Smooth muscle cell (in vitro differentiated cells): ENCODE measurements around the gene CDC42BPA. TPM values are rescaled to one million over a fixed set of nuclear protein-coding genes. Genes with fewer than 3 reads are reported as not detected.

ENCODE experiments used
- DNase-seq: peaks from one replicate; lab custom pipeline; 2025; ENCODE audit not compliant: unreplicated experiment; lab: John Stamatoyannopoulos, UW
- H2AFZ ChIP-seq: fragments of 200-600 bp; sonication (generic); 2 replicates; pipeline ENCODE4 v1.6.0; 2016; ENCODE audit warnings: antibody characterized with exemption, low read depth, mild to moderate bottlenecking
- H3F3A ChIP-seq: fragments of 200-600 bp; sonication (generic); 2 replicates; pipeline ENCODE4 v1.6.0; 2017; ENCODE audit warnings: antibody characterized with exemption, low read depth
- H3K27ac ChIP-seq: fragments of 200-600 bp; sonication (generic); 2 replicates; pipeline ENCODE4 v1.5.1; 2016; ENCODE audit warnings: low read depth, mild to moderate bottlenecking
- H3K27me3 ChIP-seq: fragments of 200-600 bp; sonication (generic); 2 replicates; pipeline ENCODE4 v1.6.1; 2016; ENCODE audit warnings: low read depth, mild to moderate bottlenecking
- H3K36me3 ChIP-seq: fragments of 200-600 bp; sonication (generic); 2 replicates; pipeline ENCODE4 v1.5.1; 2016; ENCODE audit warnings: low read depth
- H3K4me1 ChIP-seq: fragments of 200-600 bp; sonication (generic); 2 replicates; pipeline ENCODE4 v1.5.1; 2016; ENCODE audit warnings: low read depth
- H3K4me2 ChIP-seq: fragments of 200-600 bp; sonication (generic); 2 replicates; pipeline ENCODE4 v1.6.0; 2016; ENCODE audit warnings: mild to moderate bottlenecking
- H3K4me3 ChIP-seq: fragments of 200-600 bp; sonication (generic); 2 replicates; pipeline ENCODE4 v1.5.1; 2016; ENCODE audit warnings: mild to moderate bottlenecking
- H3K79me2 ChIP-seq: fragments of 200-600 bp; sonication (generic); 2 replicates; pipeline ENCODE4 v1.6.0; 2016; ENCODE audit warnings: low read depth, mild to moderate bottlenecking
- H3K9ac ChIP-seq: fragments of 200-600 bp; sonication (generic); 2 replicates; pipeline ENCODE4 v1.6.0; 2016; ENCODE audit warnings: low read depth
- H3K9me3 ChIP-seq: fragments of 200-600 bp; sonication (generic); replicated peaks from 2 replicates; pipeline ENCODE4 v1.5.1; 2016; ENCODE audit warnings: low read depth
- H4K20me1 ChIP-seq: fragments of 200-600 bp; sonication (generic); 2 replicates; pipeline ENCODE4 v1.6.0; 2016; ENCODE audit warnings: low read depth
- CTCF ChIP-seq: fragments of 200-600 bp; sonication (generic); IDR thresholded peaks from 2 replicates; pipeline ENCODE4 v1.5.1; 2017; ENCODE audit warnings: borderline replicate concordance, mild to moderate bottlenecking, antibody characterized with exemption; ENCODE audit not compliant: insufficient read depth, poor library complexity, severe bottlenecking
- WGBS: methylation state at CpG from one replicate; pipeline ENCODE4 v1.1.7; 2016; ENCODE audit warnings: low lambda C conversion rate; 5-methylcytosine and 5-hydroxymethylcytosine counted together
- polyA plus RNA-seq: library from polyadenylated mRNA; unstranded; fragments of >200 nt; fragmentation: Nextera tagmentation; extraction: Ambion mirVana; gene quantifications from 2 replicates; pipeline ENCODE4 v1.2.1, GENCODE V29; 2016
- total RNA-seq: library from RNA; depleted of rRNA; stranded (reverse); fragments of >200 nt; gene quantifications from 2 replicates; pipeline ENCODE4 v1.2.3, GENCODE V29; 2014

The CDC42BPA gene
- total and polyA plus RNA-seq, 2 experiments from 2014 or later = 14.8 to 34.9 TPM

- Histone ChIP-seq H3K4me2 (no peak overlapping the region), H3K9ac (no peak overlapping the region), H3K4me3 (no peak overlapping the region), H2AFZ (no peak overlapping the region), H3F3A (no peaks in the 10 kb centered on the region), H4K20me1 (no peaks in the 10 kb centered on the region), H3K27ac (no peak overlapping the region), H3K36me3 (peaks cover 5% of the 10 kb centered on the region), H3K27me3 (no peaks in the 10 kb centered on the region), H3K79me2 (no peaks in the 10 kb centered on the region), H3K4me1 (no peaks in the 10 kb centered on the region), H3K9me3 (no peaks in the 10 kb centered on the region)
- 83% methylated on average over 1 of the region's 1 CpG for WGBS
- DNase-seq = no peak
- no peak for TF ChIP-seq CTCF
These were observed 225.0 kb downstream of the CDC42BPA start for GRCh38 chr1:227093309-227093708.

GRCh38 chr1:227092069-227092468 is 226.2 kb downstream of the CDC42BPA start:
- Histone ChIP-seq H3K4me1 (no peaks in the 10 kb centered on the region), H3K79me2 (no peaks in the 10 kb centered on the region), H3K4me2 (no peak overlapping the region), H4K20me1 (no peaks in the 10 kb centered on the region), H3K9me3 (no peaks in the 10 kb centered on the region), H3K36me3 (peaks cover 6% of the 10 kb centered on the region), H3K27me3 (no peaks in the 10 kb centered on the region), H3K4me3 (no peak overlapping the region), H3K9ac (no peak overlapping the region), H2AFZ (no peak overlapping the region), H3K27ac (no peak overlapping the region), H3F3A (no peaks in the 10 kb centered on the region)
- no peak for TF ChIP-seq CTCF
- 91% methylated on average over 1 of the region's 1 CpG for WGBS
- no peak for DNase-seq

GRCh38 chr1:227086636-227087035 is 231.7 kb downstream of the CDC42BPA start:
- H3K4me3 ChIP-seq = no peak overlapping the region

More at GRCh38 chr1:227086636-227087035, 231.7 kb downstream of the CDC42BPA start:
- H3K79me2 ChIP-seq = no peaks in the 10 kb centered on the region
- peaks cover 19% of the 10 kb centered on the region for H3K36me3 ChIP-seq
- no peaks in the 10 kb centered on the region for H3K4me1 ChIP-seq
- no peaks in the 10 kb centered on the region for H3K27me3 ChIP-seq
- H3K9ac ChIP-seq = no peak overlapping the region
- peaks cover 5% of the 10 kb centered on the region for H3K9me3 ChIP-seq
- TF ChIP-seq CTCF = no peak
- DNase-seq = no peak
- no peak overlapping the region for H3K27ac ChIP-seq
- H3K4me2 ChIP-seq = no peak overlapping the region
- H3F3A ChIP-seq = no peaks in the 10 kb centered on the region
- H2AFZ ChIP-seq = no peak overlapping the region
- WGBS = 86% methylated on average over 2 of the region's 2 CpGs
- H4K20me1 ChIP-seq = no peaks in the 10 kb centered on the region
